IMR-90 (cell line): Measurements from ENCODE around the gene RALGAPA1. TPM values are rescaled to one million over a fixed set of nuclear protein-coding genes. Genes with fewer than 3 reads are reported as not detected.

Experiments used
- ATAC-seq: fragments of 200-7000 bp; cut with Tn5 transposase; 2 replicates; pipeline ENCODE4 v1.9.1; 2020; ENCODE audit warnings: low read depth, mild to moderate bottlenecking, moderate library complexity
- BruUV-seq: library from RNA; stranded (reverse); fragments of 400-500 nt; replicated peaks from 2 replicates; lab custom pipeline; 2021; lab: Mats Ljungman, UMichigan
- CTCF ChIA-PET: fragments of 300-600 bp; formaldehyde crosslinking; extraction: SDS; loops from one replicate; lab custom pipeline; 2021; ENCODE audit warnings: antibody characterized with exemption; lab: Yijun Ruan, JAX
- POLR2A ChIA-PET: fragments of 300-600 bp; sonication (Branson Sonifier 250); formaldehyde crosslinking; loops from one replicate; lab custom pipeline; 2022; ENCODE audit warnings: antibody characterized with exemption; ENCODE audit not compliant: unreplicated experiment; lab: Charles Lee
- DNase-seq: peaks from one replicate; pipeline ENCODE4 v3.0.0; 2013
- H2AFZ ChIP-seq: replicated peaks from 2 replicates; pipeline ENCODE3; 2013; ENCODE audit warnings: low read length, mild to moderate bottlenecking; ENCODE audit not compliant: poor library complexity
- H2AK5ac ChIP-seq: 2 replicates; pipeline ENCODE4 v1.6.1; 2013; ENCODE audit warnings: low read depth, low read length, inconsistent platforms
- H2AK9ac ChIP-seq: replicated peaks from 2 replicates; pipeline ENCODE3; 2013; ENCODE audit warnings: mild to moderate bottlenecking, low read depth, low read length, moderate library complexity; ENCODE audit not compliant: poor library complexity
- H2BK120ac ChIP-seq: 2 replicates; pipeline ENCODE4 v1.6.1; 2013; ENCODE audit warnings: low read depth, low read length, inconsistent platforms
- H2BK15ac ChIP-seq: 3 replicates; pipeline ENCODE4 v1.6.1; 2013; ENCODE audit warnings: low read depth, low read length, inconsistent platforms
- H2BK20ac ChIP-seq: 2 replicates; pipeline ENCODE4 v1.6.1; 2013; ENCODE audit warnings: low read depth, mild to moderate bottlenecking, inconsistent platforms, low read length, moderate library complexity
- H2BK5ac ChIP-seq: 2 replicates; pipeline ENCODE4 v1.6.1; 2013; ENCODE audit warnings: mild to moderate bottlenecking, low read depth, low read length, inconsistent platforms; ENCODE audit not compliant: poor library complexity, severe bottlenecking
- H3K14ac ChIP-seq: replicated peaks from 2 replicates; pipeline ENCODE4 v1.6.1; 2013; ENCODE audit warnings: low read depth, low read length, inconsistent platforms
- H3K18ac ChIP-seq: 2 replicates; pipeline ENCODE4 v1.6.1; 2013; ENCODE audit warnings: low read depth, low read length, control low read depth
- H3K23ac ChIP-seq: 2 replicates; pipeline ENCODE4 v1.6.1; 2013; ENCODE audit warnings: low read depth, low read length, inconsistent platforms
- H3K27ac ChIP-seq: 2 replicates; pipeline ENCODE4 v1.5.1; 2013; ENCODE audit warnings: mild to moderate bottlenecking, control low read depth, low read length; ENCODE audit not compliant: insufficient read depth
- H3K27me3 ChIP-seq: 2 replicates; pipeline ENCODE4 v1.6.1; 2013; ENCODE audit warnings: low read length; ENCODE audit not compliant: control insufficient read depth, insufficient read depth
- H3K36me3 ChIP-seq: 2 replicates; pipeline ENCODE4 v1.6.1; 2013; ENCODE audit warnings: low read length, mixed read lengths; ENCODE audit not compliant: control insufficient read depth, insufficient read depth
- H3K4ac ChIP-seq: 2 replicates; pipeline ENCODE4 v1.6.1; 2013; ENCODE audit warnings: low read depth, low read length, inconsistent platforms
- H3K4me1 ChIP-seq: 2 replicates; pipeline ENCODE4 v1.6.1; 2013; ENCODE audit warnings: low read length, mixed read lengths; ENCODE audit not compliant: control insufficient read depth, insufficient read depth
- H3K4me2 ChIP-seq: 2 replicates; pipeline ENCODE4 v1.6.1; 2013; ENCODE audit warnings: low read depth, mild to moderate bottlenecking, control low read depth, low read length, moderate library complexity
- H3K4me3 ChIP-seq: 2 replicates; pipeline ENCODE4 v1.5.1; 2013; ENCODE audit warnings: low read depth, mild to moderate bottlenecking, control low read depth, low read length, moderate library complexity; ENCODE audit not compliant: insufficient read depth
- H3K56ac ChIP-seq: 2 replicates; pipeline ENCODE4 v1.6.1; 2013; ENCODE audit warnings: low read length, inconsistent platforms; ENCODE audit not compliant: insufficient read depth; ENCODE audit errors: extremely low read depth
- H3K79me1 ChIP-seq, 2 experiments: 2 replicates each; pipeline ENCODE4 v1.6.1; 2013; ENCODE audit warnings: low read length in 2 of 2, inconsistent platforms in 1 of 2, low read depth in 1 of 2
- H3K9ac ChIP-seq: 2 replicates; pipeline ENCODE4 v1.6.1; 2013; ENCODE audit warnings: low read depth, low read length, control low read depth
- H3K9me1 ChIP-seq: 2 replicates; pipeline ENCODE4 v1.6.1; 2013; ENCODE audit warnings: low read length, inconsistent platforms; ENCODE audit not compliant: insufficient read depth
- H3K9me3 ChIP-seq: 2 replicates; pipeline ENCODE4 v1.6.1; 2013; ENCODE audit warnings: low read length; ENCODE audit not compliant: control insufficient read depth, insufficient read depth
- H4K20me1 ChIP-seq: 2 replicates; pipeline ENCODE4 v1.6.1; 2013; ENCODE audit warnings: low read length, inconsistent platforms; ENCODE audit not compliant: insufficient read depth
- H4K5ac ChIP-seq: 2 replicates; pipeline ENCODE4 v1.6.1; 2013; ENCODE audit warnings: mild to moderate bottlenecking, low read depth, low read length, control low read depth
- H4K8ac ChIP-seq, 2 experiments: 2 replicates each; pipeline ENCODE4 v1.6.1; 2013; ENCODE audit warnings: low read depth in 2 of 2, low read length in 2 of 2, control low read depth in 1 of 2, inconsistent platforms in 1 of 2
- H4K91ac ChIP-seq: 2 replicates; pipeline ENCODE4 v1.6.1; 2013; ENCODE audit warnings: low read depth, low read length, inconsistent platforms; ENCODE audit not compliant: insufficient read depth
- CHD1 ChIP-seq: IDR thresholded peaks from 2 replicates; pipeline ENCODE4 v1.6.1; 2012; ENCODE audit warnings: low read depth, low read length, improper control_type of control experiment
- ELK1 ChIP-seq: fragments of 150-350 bp; IDR thresholded peaks from 2 replicates; pipeline ENCODE4 v1.6.1; 2016; ENCODE audit warnings: low read depth, mild to moderate bottlenecking, low read length, moderate library complexity, borderline replicate concordance
- MAZ ChIP-seq: IDR thresholded peaks from 2 replicates; pipeline ENCODE4 v1.6.1; 2012; ENCODE audit warnings: low read depth, mild to moderate bottlenecking, low read length, improper control_type of control experiment, moderate library complexity, borderline replicate concordance
- MXI1 ChIP-seq: IDR thresholded peaks from 2 replicates; pipeline ENCODE4 v1.6.1; 2012; ENCODE audit warnings: low read depth, mild to moderate bottlenecking, low read length, moderate library complexity, borderline replicate concordance
- RAD21 ChIP-seq: IDR thresholded peaks from 2 replicates; pipeline ENCODE4 v1.6.1; 2012; ENCODE audit warnings: low read length, improper control_type of control experiment
- SMC3 ChIP-seq: fragments of 150-350 bp; IDR thresholded peaks from 2 replicates; pipeline ENCODE4 v1.6.1; 2016; ENCODE audit warnings: low read depth, mild to moderate bottlenecking, antibody characterized with exemption, low read length, moderate library complexity
- USF2 ChIP-seq: fragments of 150-350 bp; IDR thresholded peaks from 2 replicates; pipeline ENCODE4 v1.6.1; 2017; ENCODE audit warnings: mild to moderate bottlenecking, antibody characterized with exemption, low read length, low read depth
- dilution Hi-C: fragments of 300-500 bp; cut with HindIII; formaldehyde crosslinking; loops from one replicate; pipeline ENCODE4 v1.14.3; 2018; ENCODE audit warnings: low sequenced_read_pairs; ENCODE audit not compliant: unreplicated experiment
- in situ Hi-C: fragments of 300-500 bp; cut with MboI; formaldehyde crosslinking; loops from 3 replicates; pipeline ENCODE4 v1.14.3; 2019; ENCODE audit warnings: low sequenced_read_pairs, inconsistent platforms, mixed read lengths
- intact Hi-C: fragments of 100-400 bp; cut with micrococcal nuclease; formaldehyde crosslinking; loops from 2 replicates; pipeline ENCODE4 v1.10.0; 2022
- microRNA-seq, 2 experiments: library from miRNA; stranded (forward) in 1 of 2; unstranded in 1 of 2; fragments of 10-50 nt in 1 of 2; fragments of <30 nt in 1 of 2; gene quantifications in 1 of 2; microRNA quantifications in 1 of 2; one replicate each; pipeline versions ENCODE3 to v1.1.0; 2013 to 2020; ENCODE audit not compliant: insufficient read depth in 1 of 2, insufficient read length in 1 of 2, unreplicated experiment in 1 of 2
- polyA plus RNA-seq, 3 experiments: library from polyadenylated mRNA; depleted of rRNA; stranded (reverse); fragments of >200 nt; gene quantifications; 2 replicates each; pipeline ENCODE4 v1.2.3, GENCODE V29; 2012; ENCODE audit warnings: low replicate concordance in 1 of 3
- small RNA-seq, 5 experiments: library from RNA; depleted of rRNA; stranded (forward); fragments of <200 nt; gene quantifications; one replicate each; pipeline ENCODE3, GENCODE V24; 2012
- total RNA-seq: library from RNA; depleted of rRNA; stranded (reverse); fragments of >200 nt; gene quantifications from 2 replicates; pipeline ENCODE4 v1.2.3, GENCODE V29; 2012; rRNA removed

The RALGAPA1 gene
- total and polyA plus RNA-seq, 2 of the 4 experiments (the other 2 are of a cell fraction) = 5.1 to 25.6 TPM

GRCh38 chr14:35492569-35493014, 316.5 kb downstream of the RALGAPA1 start:
- DNase-seq (no peak), ATAC-seq (no peak)
- Histone ChIP-seq H2BK20ac (no peak overlapping the region), H3K14ac (no peak overlapping the region), H2AK9ac (no peak overlapping the region), H2AFZ (no peak overlapping the region), H4K5ac (no peak overlapping the region), H3K4me1 (no peaks in the 10 kb centered on the region), H2BK15ac (no peak overlapping the region), H3K27me3 (no peaks in the 10 kb centered on the region), H3K9ac (no peak overlapping the region), H3K36me3 (no peaks in the 10 kb centered on the region), H4K20me1 (no peaks in the 10 kb centered on the region; the same call in 1 of the 2 replicates), H4K91ac (no peak overlapping the region), H2BK120ac (no peak overlapping the region), H4K8ac (no peak overlapping the region), H3K56ac (no peak overlapping the region), H3K4ac (no peak overlapping the region), H3K9me1 (no peaks in the 10 kb centered on the region), H3K9me3 (peaks cover 5% of the 10 kb centered on the region), H3K4me2 (no peak overlapping the region), H2BK5ac (no peak overlapping the region), H2AK5ac (no peak overlapping the region), H3K4me3 (no peak overlapping the region), H3K18ac (no peak overlapping the region), H3K27ac (no peak overlapping the region), H3K23ac (no peak overlapping the region), H3K79me1 (no peaks in the 10 kb centered on the region)
- intact Hi-C loops = no loop called here
- ChIA-PET CTCF (no interaction called here), POLR2A (no interaction called here)
- dilution Hi-C loops = no loop called here
- TF ChIP-seq MAZ (no peak), MXI1 (no peak), USF2 (no peak), SMC3 (no peak), RAD21 (no peak), ELK1 (no peak), CHD1 (no peak)
- in situ Hi-C loops = no loop called here
- no TSS peak for BruUV-seq

Small RNA genes within 50 kb of the gene (microRNA-seq; reads per million reads assigned to microRNA genes)
- gene RF00322 (ENCODE audit: insufficient read depth, insufficient read length) = not detected

Small RNA genes within 50 kb of the gene (small RNA-seq; reads per million reads assigned to genes)
- 0 reads per million in 5 experiments for gene RF00322

Other genes starting within 250 kb of the RALGAPA1 start
- 1.8 and 5.0 TPM in 2 replicates for gene BRMS1L, start 17.0 kb upstream of the RALGAPA1 start, total RNA-seq
- gene BRMS1L, start 17.0 kb upstream of the RALGAPA1 start, polyA plus RNA-seq (2012; rRNA removed) = 3.2 and 6.2 TPM in 2 replicates